SK-N-SH (cell line): ENCODE results near the gene TMEM229A.

Experiments used
- EP300 ChIP-seq, 2 experiments: IDR thresholded peaks; 2 replicates each; pipeline versions ENCODE4 v1.4.0 to v1.6.1; 2012; ENCODE audit warnings: borderline replicate concordance in 1 of 2, low read depth in 1 of 2, low read length in 1 of 2
- EZH2phosphoT487 ChIP-seq: fragments of 200-600 bp; sonication (generic); IDR thresholded peaks from 2 replicates; pipeline ENCODE4 v1.6.1; 2017; ENCODE audit warnings: low read depth, mixed run types, mild to moderate bottlenecking, antibody characterized with exemption, moderate library complexity, borderline replicate concordance
- FOSL2 ChIP-seq: IDR thresholded peaks from 2 replicates; pipeline ENCODE4 v1.4.0; 2012; ENCODE audit warnings: low read depth, mild to moderate bottlenecking, moderate library complexity, borderline replicate concordance
- GATA2 ChIP-seq: sonication (generic); formaldehyde crosslinking; IDR thresholded peaks from 2 replicates; pipeline ENCODE4 v1.5.0; 2020; ENCODE audit warnings: mild to moderate bottlenecking, missing genetic modification reagents
- MEF2A ChIP-seq: IDR thresholded peaks from 2 replicates; pipeline ENCODE4 v1.4.0; 2012; ENCODE audit warnings: low read depth, borderline replicate concordance
- NRF1 ChIP-seq: IDR thresholded peaks from 2 replicates; pipeline ENCODE4 v1.6.1; 2012; ENCODE audit warnings: low read depth, mild to moderate bottlenecking, low read length
- RAD21 ChIP-seq: IDR thresholded peaks from 2 replicates; pipeline ENCODE4 v1.6.1; 2012; ENCODE audit warnings: mild to moderate bottlenecking, low read length
- RXRA ChIP-seq: IDR thresholded peaks from 2 replicates; pipeline ENCODE4 v1.4.0; 2012; ENCODE audit warnings: low read depth, mild to moderate bottlenecking, borderline replicate concordance
- TAF1 ChIP-seq: IDR thresholded peaks from 2 replicates; pipeline ENCODE4 v1.6.1; 2012; ENCODE audit warnings: low read depth, mild to moderate bottlenecking, low read length, moderate library complexity, borderline replicate concordance
- TCF12 ChIP-seq: IDR thresholded peaks from 2 replicates; pipeline ENCODE4 v1.4.0; 2012
- TF ChIP-seq, protein P1 (sequence below): fragments of 200-600 bp; sonication (generic); IDR thresholded peaks from 2 replicates; pipeline ENCODE4 v1.6.1; 2017; ENCODE audit warnings: antibody characterized with exemption, mild to moderate bottlenecking, moderate library complexity
- TF ChIP-seq, protein P2 (sequence below): IDR thresholded peaks from 2 replicates; pipeline ENCODE4 v1.4.0; 2012; ENCODE audit warnings: low read depth, borderline replicate concordance
- TF ChIP-seq, protein P3 (sequence below): IDR thresholded peaks from 2 replicates; pipeline ENCODE4 v1.4.0; 2012; ENCODE audit warnings: low read depth, borderline replicate concordance

DNA sequence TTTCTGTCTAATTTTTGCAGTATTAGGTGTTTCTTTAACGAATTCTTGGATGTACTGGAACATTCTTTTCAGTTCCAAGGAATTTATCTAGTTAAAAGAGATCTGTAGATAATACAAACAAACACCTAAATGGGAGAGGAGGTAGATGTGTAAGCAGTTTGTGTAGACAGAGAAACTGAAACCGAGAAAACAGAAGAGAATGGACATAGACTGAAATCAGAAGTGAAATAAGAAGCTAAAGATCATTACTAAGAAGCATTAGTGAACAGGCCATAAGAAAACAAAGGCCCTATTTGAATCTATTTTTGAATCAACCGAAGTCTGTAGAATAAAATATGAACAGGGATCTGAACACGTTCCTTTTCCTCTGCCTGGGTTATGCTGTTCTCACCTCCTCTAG lies 26.5 kb upstream of the TMEM229A start:
- TF ChIP-seq, protein P1, sequence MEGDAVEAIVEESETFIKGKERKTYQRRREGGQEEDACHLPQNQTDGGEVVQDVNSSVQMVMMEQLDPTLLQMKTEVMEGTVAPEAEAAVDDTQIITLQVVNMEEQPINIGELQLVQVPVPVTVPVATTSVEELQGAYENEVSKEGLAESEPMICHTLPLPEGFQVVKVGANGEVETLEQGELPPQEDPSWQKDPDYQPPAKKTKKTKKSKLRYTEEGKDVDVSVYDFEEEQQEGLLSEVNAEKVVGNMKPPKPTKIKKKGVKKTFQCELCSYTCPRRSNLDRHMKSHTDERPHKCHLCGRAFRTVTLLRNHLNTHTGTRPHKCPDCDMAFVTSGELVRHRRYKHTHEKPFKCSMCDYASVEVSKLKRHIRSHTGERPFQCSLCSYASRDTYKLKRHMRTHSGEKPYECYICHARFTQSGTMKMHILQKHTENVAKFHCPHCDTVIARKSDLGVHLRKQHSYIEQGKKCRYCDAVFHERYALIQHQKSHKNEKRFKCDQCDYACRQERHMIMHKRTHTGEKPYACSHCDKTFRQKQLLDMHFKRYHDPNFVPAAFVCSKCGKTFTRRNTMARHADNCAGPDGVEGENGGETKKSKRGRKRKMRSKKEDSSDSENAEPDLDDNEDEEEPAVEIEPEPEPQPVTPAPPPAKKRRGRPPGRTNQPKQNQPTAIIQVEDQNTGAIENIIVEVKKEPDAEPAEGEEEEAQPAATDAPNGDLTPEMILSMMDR, result no peak
- no peak for TF ChIP-seq EZH2phosphoT487
- TF ChIP-seq RXRA, result no peak
- no peak for TF ChIP-seq RAD21
- TF ChIP-seq MEF2A, result no peak
- no peak for TF ChIP-seq NRF1
- TF ChIP-seq EP300 (IDR thresholded peaks at IDR 0.05; ENCODE audit: borderline replicate concordance in 1 of 2, low read depth in 1 of 2, low read length in 1 of 2), result no peak
- TF ChIP-seq, protein P2, sequence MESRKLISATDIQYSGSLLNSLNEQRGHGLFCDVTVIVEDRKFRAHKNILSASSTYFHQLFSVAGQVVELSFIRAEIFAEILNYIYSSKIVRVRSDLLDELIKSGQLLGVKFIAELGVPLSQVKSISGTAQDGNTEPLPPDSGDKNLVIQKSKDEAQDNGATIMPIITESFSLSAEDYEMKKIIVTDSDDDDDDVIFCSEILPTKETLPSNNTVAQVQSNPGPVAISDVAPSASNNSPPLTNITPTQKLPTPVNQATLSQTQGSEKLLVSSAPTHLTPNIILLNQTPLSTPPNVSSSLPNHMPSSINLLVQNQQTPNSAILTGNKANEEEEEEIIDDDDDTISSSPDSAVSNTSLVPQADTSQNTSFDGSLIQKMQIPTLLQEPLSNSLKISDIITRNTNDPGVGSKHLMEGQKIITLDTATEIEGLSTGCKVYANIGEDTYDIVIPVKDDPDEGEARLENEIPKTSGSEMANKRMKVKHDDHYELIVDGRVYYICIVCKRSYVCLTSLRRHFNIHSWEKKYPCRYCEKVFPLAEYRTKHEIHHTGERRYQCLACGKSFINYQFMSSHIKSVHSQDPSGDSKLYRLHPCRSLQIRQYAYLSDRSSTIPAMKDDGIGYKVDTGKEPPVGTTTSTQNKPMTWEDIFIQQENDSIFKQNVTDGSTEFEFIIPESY, result no peak
- TF ChIP-seq TAF1, result no peak
- no peak for TF ChIP-seq GATA2 (CRISPR knock-in tag)
- no peak for TF ChIP-seq FOSL2
- no peak for TF ChIP-seq TCF12
- TF ChIP-seq, protein P3, sequence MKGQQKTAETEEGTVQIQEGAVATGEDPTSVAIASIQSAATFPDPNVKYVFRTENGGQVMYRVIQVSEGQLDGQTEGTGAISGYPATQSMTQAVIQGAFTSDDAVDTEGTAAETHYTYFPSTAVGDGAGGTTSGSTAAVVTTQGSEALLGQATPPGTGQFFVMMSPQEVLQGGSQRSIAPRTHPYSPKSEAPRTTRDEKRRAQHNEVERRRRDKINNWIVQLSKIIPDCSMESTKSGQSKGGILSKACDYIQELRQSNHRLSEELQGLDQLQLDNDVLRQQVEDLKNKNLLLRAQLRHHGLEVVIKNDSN, result no peak
